GM18868 (cell line): ENCODE results near the gene RAB13.

Source experiments
- ATAC-seq: cut with Tn5 transposase; IDR thresholded peaks from one replicate; pipeline ENCODE4 v1.9.1; 2021; ENCODE audit warnings: mild to moderate bottlenecking, moderate library complexity; ENCODE audit not compliant: unreplicated experiment

RAB13 gene

GRCh38 chr1:153934746-153935145 is 51.4 kb downstream of the RAB13 start:
- no peak for ATAC-seq

- ATAC-seq: no peak
These were observed 52.2 kb downstream of the RAB13 start for GRCh38 chr1:153933955-153934354.

- no peak for ATAC-seq
These were observed 52.7 kb downstream of the RAB13 start for GRCh38 chr1:153933430-153933829.

- no peak for ATAC-seq
These were observed 53.7 kb downstream of the RAB13 start for GRCh38 chr1:153932156-153933131.
